Activated naive CD4-positive, alpha-beta T cell treated with anti-CD3 and anti-CD28 coated beads, Interleukin-2, amount 50 U/mL, for 16 hours (primary cell): ENCODE measurements around the gene GPR158.
"Not testable (repeated sequence)": the region's sequence is repeated elsewhere in the genome, so short reads cannot be mapped to it uniquely, and the experiment has no call there.

ENCODE experiments used
- DNase-seq: peaks from one replicate; pipeline ENCODE4 v3.0.0-alpha.2; 2020

GPR158 gene

GRCh38 chr10:25174461-25175230 is at the start of gene GPR158:
TSS of gene GPR158 (plus strand) at chr10:25175001. CDS start at chr10:25175421, 420 bp downstream.
- DNase-seq: peak; percentile 52

GRCh38 chr10:25125201-25125611 is 49.6 kb upstream of the GPR158 start:
- no peak for DNase-seq

GRCh38 chr10:25129592-25129991 is 45.2 kb upstream of the GPR158 start:
- no peak for DNase-seq

GRCh38 chr10:25130906-25131305 is 43.9 kb upstream of the GPR158 start:
- no peak for DNase-seq

GRCh38 chr10:25142116-25142864 is 32.5 kb upstream of the GPR158 start:
- DNase-seq: no peak

GRCh38 chr10:25157650-25158049 is 17.2 kb upstream of the GPR158 start:
- no peak for DNase-seq

- no peak for DNase-seq
These were observed 15.2 kb upstream of the GPR158 start for GRCh38 chr10:25159591-25159990.

GRCh38 chr10:25162391-25162790 is 12.4 kb upstream of the GPR158 start:
- DNase-seq: no peak

- not testable (repeated sequence) for DNase-seq
These were observed 11.3 kb upstream of the GPR158 start for GRCh38 chr10:25163464-25163863.

GRCh38 chr10:25169740-25170139 is 5.1 kb upstream of the GPR158 start:
- no peak for DNase-seq

GRCh38 chr10:25170627-25171026 is 4.2 kb upstream of the GPR158 start:
- DNase-seq: no peak

GRCh38 chr10:25175527-25176420 is 973 bp downstream of the GPR158 start:
- no peak for DNase-seq

- DNase-seq: no peak
These were observed 1.7 kb downstream of the GPR158 start for GRCh38 chr10:25176421-25176968.

- DNase-seq: no peak
These were observed 2.4 kb downstream of the GPR158 start for GRCh38 chr10:25177093-25177753.

- DNase-seq: no peak
These were observed 2.9 kb downstream of the GPR158 start for GRCh38 chr10:25177754-25178135.

GRCh38 chr10:25178411-25178810 is 3.6 kb downstream of the GPR158 start:
- no peak for DNase-seq

- no peak for DNase-seq
These were observed 6.0 kb downstream of the GPR158 start for GRCh38 chr10:25180801-25181200.

GRCh38 chr10:25182636-25183035 is 7.8 kb downstream of the GPR158 start:
- no peak for DNase-seq

GRCh38 chr10:25191162-25191895 is 16.5 kb downstream of the GPR158 start:
- DNase-seq: no peak

- DNase-seq: no peak
These were observed 23.4 kb downstream of the GPR158 start for GRCh38 chr10:25198151-25198550.

GRCh38 chr10:25206693-25207414 is 32.1 kb downstream of the GPR158 start:
- DNase-seq: no peak
